MM.1S (cell line): Measurements from ENCODE around the gene KDM6A.
"Not testable (repeated sequence)": the region's sequence is repeated elsewhere in the genome, so short reads cannot be mapped to it uniquely, and the experiment has no call there.

Experiments used
- EZH2 ChIP-seq: fragments of 300-600 bp; sonication (generic); optimal IDR thresholded peaks from 2 replicates; pipeline ENCODE3; 2017; ENCODE audit warnings: low read depth, mild to moderate bottlenecking, antibody characterized with exemption, low read length, mixed read lengths
- EZH2phosphoT487 ChIP-seq: fragments of 300-600 bp; sonication (generic); IDR thresholded peaks from 2 replicates; pipeline ENCODE4 v1.6.1; 2018; ENCODE audit warnings: antibody characterized with exemption, low read length
- TF ChIP-seq, protein P1 (sequence below): fragments of 300-600 bp; sonication (generic); IDR thresholded peaks from 2 replicates; pipeline ENCODE4 v1.5.1; 2016; ENCODE audit warnings: antibody characterized with exemption, low read length, mixed read lengths

DNA sequence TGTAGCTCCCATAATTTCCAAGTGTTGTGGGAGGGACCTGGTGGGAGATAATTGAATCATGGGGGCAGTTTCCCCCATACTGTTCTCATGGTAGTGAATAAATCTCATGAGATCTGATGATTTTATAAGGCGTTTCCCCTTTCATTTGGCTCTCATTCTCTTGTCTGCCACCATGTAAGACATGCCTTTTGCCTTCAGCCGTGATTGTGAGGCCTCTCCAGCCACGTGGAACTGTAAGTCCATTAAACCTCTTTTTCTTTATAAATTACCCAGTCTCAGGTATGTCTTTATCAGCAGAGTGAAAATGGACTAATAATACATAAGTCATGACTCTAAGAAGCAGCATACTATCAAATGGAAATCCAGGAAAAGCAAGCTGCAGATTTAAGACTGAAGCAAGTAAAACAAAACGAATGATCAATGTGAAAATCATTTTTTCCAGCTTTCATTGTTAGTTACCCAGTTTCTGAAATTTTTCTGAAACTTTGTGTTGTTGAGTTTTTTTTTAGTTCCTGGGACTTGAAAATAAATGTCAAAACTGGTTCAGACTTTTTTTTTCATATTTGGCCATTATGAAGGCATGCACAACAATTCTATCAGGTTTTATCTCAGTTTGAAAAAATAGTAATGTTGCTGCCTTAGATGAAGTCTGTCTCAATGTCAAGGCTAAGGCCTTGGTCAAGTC lies 262.5 kb downstream of the KDM6A start:
- not testable (repeated sequence) for TF ChIP-seq EZH2, EZH2phosphoT487
- TF ChIP-seq, protein P1, sequence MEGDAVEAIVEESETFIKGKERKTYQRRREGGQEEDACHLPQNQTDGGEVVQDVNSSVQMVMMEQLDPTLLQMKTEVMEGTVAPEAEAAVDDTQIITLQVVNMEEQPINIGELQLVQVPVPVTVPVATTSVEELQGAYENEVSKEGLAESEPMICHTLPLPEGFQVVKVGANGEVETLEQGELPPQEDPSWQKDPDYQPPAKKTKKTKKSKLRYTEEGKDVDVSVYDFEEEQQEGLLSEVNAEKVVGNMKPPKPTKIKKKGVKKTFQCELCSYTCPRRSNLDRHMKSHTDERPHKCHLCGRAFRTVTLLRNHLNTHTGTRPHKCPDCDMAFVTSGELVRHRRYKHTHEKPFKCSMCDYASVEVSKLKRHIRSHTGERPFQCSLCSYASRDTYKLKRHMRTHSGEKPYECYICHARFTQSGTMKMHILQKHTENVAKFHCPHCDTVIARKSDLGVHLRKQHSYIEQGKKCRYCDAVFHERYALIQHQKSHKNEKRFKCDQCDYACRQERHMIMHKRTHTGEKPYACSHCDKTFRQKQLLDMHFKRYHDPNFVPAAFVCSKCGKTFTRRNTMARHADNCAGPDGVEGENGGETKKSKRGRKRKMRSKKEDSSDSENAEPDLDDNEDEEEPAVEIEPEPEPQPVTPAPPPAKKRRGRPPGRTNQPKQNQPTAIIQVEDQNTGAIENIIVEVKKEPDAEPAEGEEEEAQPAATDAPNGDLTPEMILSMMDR, result not testable (repeated sequence)
